ENCODE data around the gene COL4A4. TPM values are rescaled to one million over a fixed set of nuclear protein-coding genes. Genes with fewer than 3 reads are reported as not detected.
"Not testable (repeated sequence)": the region's sequence is repeated elsewhere in the genome, so short reads cannot be mapped to it uniquely, and the experiment has no call there.

The COL4A4 gene
- 0.78 TPM for total RNA-seq

DNA sequence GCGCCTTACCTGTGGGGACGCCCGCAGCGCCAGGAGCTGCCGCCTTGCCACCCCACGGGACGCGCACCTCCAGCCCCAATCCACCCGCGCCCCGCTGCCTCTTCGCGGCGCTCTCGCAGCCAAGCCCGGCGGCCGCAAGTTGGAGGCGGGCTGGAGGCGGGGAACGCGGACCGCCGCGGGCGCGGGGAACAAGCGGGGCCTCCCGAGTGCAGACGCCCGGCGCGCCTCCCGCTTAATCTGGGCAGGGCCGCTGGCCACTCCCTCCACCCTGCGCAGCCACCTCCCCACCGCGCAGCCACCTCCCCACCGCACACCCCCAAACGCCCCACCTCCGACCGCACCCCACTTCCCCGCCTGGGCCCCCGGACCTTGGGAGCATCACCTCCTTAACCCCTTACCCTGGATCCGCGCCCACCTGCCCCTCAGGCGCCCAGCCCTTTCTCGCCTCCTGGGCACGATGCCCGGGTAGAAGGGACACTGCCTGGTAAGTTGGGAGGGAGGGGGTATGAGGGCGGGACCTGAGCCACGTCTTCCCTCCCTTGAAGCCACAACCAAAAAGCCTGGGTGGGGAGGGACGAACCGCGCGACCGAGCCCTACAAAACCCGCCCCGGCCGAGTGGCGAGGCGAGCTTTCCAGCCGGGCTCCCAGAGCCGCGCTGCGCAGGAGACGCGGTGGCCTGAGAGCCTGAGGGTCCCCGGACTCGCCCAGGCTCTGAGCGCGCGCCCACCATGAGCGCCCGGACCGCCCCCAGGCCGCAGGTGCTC lies at the start of gene COL4A4, which contains the start of gene COL4A3:
TSS of gene COL4A4 (minus strand) at position 208 of the 765 bp plus-strand sequence. CDS start 16,722 bp downstream, outside the sequence.
TSS of gene COL4A3 (plus strand) at position 627 of the 765 bp plus-strand sequence. CDS start at position 730, 103 bp downstream.
- no peak for DNase-seq

- DNase-seq, result no peak
These were observed 43.6 kb upstream of the COL4A4 start for GRCh38 chr2:227207573-227207972.

GRCh38 chr2:227206406-227206805 lies 42.4 kb upstream of the COL4A4 start:
- DNase-seq, result no peak

DNA sequence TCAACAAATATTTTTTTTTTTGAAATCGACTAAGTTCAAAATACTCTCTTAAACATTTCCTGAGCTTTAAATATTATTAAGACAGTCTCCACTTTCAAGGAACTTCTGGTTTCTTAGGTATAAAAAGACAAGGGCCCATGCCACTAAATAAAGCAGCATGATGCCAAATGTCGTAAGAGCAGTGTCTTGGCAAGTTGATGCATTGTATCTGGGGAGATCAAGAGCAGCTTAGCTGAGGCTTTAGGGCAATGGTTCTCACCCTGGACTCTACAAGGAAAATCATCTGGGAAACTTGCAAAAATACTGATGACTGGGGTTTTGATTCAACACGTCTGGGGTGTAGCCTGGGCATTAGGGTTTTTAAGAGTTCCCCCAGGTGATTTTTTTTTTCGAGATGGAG lies 41.7 kb upstream of the COL4A4 start:
- DNase-seq, result no peak

- DNase-seq, result no peak
These were observed 40.4 kb upstream of the COL4A4 start for GRCh38 chr2:227204452-227204851.

DNA sequence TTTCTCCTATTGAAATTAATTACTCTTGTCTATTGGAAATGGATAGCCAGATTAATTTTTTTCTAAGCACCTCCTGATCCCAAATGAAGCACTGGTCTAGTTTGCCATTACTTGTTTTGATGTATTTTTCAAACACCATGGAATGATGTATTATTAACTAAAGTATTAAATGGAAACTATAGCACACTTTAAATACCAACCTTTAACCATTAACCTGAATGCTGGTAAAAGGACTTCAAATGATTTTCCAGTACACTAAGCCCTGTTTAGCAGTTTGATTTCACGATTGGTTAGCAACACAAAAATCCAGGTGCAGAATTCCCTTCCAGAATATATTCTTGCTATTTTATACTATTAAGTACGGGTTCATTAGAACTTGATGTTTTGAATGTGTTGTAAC lies 37.8 kb upstream of the COL4A4 start:
- DNase-seq, result no peak

- DNase-seq, result no peak
These were observed 34.9 kb upstream of the COL4A4 start for GRCh38 chr2:227198866-227199265.

- DNase-seq, result no peak
These were observed 30.2 kb upstream of the COL4A4 start for GRCh38 chr2:227194219-227194618.

DNA sequence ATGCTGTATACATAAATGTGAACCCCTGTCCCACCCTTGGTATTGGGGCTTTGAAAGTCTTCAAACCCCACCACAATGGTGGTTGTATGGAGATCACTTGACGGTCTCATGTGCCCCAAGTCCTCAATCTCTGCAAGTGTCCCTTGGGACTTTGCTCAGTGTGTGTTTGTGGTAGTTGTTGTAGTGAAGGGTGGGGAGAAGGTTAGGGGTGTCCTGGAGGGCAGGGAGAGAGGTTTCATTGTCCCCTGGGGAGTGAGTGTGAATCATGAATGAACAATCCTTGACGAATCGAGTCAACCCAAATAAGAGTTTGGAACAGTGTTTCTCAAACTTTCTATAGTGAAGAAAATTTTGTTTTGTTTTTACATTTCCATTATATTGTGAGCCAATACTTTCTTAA lies 28.5 kb upstream of the COL4A4 start:
- no peak for DNase-seq

- DNase-seq, result no peak
These were observed 27.4 kb upstream of the COL4A4 start for GRCh38 chr2:227191367-227191766.

DNA sequence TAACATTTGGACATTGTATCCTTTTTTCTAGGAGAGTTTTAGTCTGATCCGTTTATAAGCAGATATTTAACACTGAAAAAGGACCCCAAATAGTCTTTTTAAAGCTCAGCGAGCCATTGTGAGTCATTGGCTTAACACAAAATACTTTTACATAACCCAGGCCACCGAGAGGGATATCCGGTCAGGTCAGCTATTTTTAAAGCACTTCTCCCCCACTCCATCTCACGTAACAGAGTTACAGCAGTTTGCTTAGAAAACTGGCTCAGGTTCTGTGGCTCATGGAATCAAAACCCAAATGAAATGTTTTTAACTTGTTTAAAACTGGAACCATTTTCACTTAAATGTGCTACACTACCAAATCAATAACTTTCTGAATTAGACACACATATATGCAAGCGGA lies 24.3 kb upstream of the COL4A4 start:
- DNase-seq, result no peak

DNA sequence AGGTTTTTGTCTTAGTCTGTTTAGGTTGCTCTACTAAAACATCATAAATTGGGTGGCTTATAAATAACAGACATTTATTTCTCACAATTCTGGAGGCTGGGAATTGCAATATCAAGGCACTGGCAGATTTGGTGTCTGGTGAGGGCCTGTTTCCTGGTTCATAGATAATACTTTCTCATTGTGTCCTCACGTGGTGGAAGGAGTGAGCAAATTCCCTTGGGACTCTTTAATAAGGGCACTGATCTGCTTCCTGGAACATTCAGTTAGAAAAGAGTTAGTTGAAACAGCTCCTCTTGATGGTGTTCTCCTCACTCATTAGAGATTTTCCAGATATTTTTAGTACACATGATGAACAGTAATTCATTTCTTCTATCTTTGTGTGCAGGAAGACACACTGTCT lies 22.7 kb upstream of the COL4A4 start:
- no peak for DNase-seq

DNA sequence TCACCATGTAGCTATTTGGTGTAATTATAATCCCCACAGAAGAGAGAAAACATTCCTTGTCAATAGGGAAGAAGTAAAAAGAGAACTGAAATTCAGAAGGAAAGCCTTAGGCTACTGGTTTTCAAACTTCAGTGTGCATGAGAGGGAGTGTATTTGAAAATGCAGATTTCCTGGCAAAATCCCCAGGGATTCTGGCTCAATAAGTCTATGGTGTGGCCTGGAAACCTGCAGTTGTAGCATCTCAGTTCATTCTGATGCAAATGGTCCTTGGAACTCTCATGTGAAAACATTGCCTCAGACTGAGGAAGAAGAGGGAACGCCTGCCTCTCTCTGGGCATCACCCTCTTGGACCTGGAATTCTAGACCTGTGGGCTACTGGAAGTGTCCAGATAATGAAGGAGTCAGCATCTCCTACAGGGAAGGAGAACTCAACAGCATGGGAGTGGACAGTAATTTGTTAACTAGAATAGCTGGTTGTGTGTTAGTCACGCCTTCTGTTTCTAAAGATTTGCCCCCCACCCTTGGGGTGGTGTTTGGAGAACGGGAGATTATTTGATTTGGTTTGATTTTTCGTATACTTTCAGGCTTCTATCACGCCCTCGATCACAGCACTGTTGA lies 21.7 kb upstream of the COL4A4 start:
- no peak for DNase-seq

GRCh38 chr2:227183657-227184367 lies 19.8 kb upstream of the COL4A4 start:
- DNase-seq, result no peak

- no peak for DNase-seq
These were observed 18.8 kb upstream of the COL4A4 start for GRCh38 chr2:227182765-227183164.

DNA sequence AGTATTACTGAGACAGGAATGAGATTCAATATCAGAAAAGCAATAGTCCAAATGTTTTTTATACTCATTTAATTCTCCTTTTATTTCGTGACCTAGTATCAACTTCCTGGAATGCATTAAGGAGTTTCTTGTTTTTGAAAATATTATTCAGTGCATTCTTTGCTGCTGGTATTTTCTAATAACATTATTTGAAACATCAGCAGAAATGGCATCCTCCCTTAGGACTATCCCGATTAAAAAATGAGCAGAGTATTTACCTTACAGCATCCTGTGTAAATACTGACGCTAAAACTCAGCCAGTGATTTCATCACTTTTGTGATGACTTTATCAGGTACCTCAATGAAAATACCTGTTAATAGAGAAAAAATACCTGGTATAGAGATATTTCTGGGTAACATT lies 16.8 kb upstream of the COL4A4 start:
- no peak for DNase-seq

DNA sequence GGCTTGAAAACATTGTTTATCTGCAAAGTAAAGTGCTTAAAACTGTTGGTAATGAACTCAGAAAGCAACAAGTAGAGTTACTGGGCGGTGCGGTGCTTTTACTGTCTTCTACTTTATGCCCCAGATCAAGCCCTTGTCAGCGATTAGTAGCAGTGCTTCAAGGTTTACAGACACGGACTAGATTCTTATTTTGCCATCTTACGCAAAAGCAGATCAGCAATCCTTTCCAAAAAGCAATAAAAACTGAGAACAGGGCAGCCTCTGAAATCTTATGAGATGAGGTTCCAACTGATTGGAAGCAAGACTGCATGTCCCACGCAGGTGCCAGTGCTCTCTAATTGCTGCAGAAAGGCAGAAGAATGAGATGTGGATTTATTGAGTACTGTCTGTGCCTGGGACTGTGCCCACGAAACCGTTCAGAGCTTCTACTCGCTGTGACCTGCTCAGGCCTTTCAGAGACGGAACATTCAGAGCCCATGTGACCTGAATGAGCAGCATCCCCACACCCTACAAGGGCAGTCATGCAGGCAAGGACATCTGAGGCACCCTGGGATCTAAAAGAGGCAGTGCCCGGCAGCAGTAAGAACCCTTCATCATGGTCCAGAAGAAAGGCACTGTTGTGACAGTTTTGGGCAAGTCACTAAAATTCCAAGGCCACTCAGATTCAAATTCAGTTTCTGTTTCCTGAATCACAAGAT lies 16.1 kb upstream of the COL4A4 start:
- no peak for DNase-seq

DNA sequence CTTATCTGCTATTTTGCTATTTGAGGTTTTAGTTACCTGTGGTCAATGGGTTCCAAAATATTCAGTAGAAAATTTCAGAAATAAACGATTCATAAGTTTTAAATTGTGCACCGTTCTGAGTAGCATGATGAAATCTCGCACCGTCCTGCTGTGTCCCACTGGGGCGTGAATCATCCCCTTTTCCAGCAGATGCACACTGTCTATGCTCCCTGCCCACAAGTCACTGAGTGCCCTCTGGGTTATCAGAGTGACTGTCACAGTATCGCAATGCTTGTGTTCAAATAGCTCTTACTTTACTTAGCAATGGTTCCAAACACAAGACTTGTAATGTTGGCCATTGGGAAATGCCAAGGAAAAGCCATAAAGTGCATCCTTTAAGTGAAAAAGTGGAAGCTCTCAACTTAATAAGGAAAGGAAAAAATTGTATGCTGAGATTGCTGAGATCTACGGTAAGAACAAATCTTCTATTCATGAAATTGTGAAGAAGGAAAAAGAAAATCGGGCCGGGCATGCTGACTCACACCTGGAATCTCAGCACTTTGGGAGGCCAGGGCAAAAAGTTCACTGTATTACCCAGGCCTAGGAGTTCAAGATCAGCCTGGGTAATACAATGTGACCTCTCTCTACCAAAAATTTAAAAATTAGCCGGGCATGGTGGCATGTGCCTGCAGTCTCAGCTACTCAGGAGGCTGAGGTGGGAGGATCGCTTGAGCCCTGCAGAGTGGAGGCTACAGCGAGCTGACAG lies 13.8 kb upstream of the COL4A4 start:
- no peak for DNase-seq

- not testable (repeated sequence) for DNase-seq
These were observed 7.8 kb upstream of the COL4A4 start for GRCh38 chr2:227171779-227172178.

- no peak for DNase-seq
These were observed 822 bp upstream of the COL4A4 start for GRCh38 chr2:227164763-227165291.

DNA sequence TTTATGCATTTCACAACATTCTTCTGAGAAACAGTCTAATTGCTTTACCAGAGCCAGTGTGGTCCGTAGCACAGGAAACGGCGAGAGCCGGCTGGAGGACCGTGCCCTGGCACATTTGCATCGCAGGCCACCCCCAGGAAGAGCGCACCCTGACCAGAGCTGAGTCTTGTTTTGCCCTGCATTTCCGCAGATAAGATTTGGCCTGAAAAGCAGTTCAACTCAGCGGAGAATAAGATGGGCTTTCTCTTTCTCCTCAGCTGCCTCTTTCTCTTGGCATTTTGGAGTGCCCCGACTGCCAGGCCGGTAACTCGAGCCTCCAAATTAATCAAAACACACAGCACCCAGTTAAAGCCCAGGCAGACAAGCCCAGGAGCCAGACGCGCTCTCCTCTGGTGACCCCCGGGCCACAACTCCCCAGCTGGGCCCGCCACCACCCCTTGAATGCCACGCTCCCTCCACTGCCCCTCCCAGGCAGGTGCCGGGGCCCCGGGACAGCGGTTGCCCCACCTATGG lies 464 bp downstream of the COL4A4 start:
- DNase-seq, result peak; percentile 1

All from occipital lobe (tissue), 2 donors.